ENCODE results near the gene SLC13A3. TPM values are rescaled to one million over a fixed set of nuclear protein-coding genes. Genes with fewer than 3 reads are reported as not detected.

Gene SLC13A3
- total and polyA plus RNA-seq, 2 donors (not counting 3 experiments of a cell fraction or from before 2014, with no cell fraction given), result 0.11 to 0.40 TPM

- Histone ChIP-seq H4K20me1 (replicated peaks; ENCODE audit: control insufficient read depth, extremely low read depth, insufficient read depth, low read length) (no peaks in the 10 kb centered on the region), H3K9ac (replicated peaks; ENCODE audit: extremely low read depth, insufficient read depth, low read length) (no peak overlapping the region), H3K27ac (ENCODE audit: insufficient read depth, low read depth, low read length) (no peak overlapping the region), H3K36me3 (ENCODE audit: control insufficient read depth in 2 of 2, extremely low read depth in 1 of 2, insufficient read depth in 2 of 2, low read length in 2 of 2) (no peaks in the 10 kb centered on the region), H3K9me3 (replicated peaks; ENCODE audit: control insufficient read depth, insufficient read depth, low read length) (no peaks in the 10 kb centered on the region), H3K27me3 (ENCODE audit: control insufficient read depth in 2 of 2, insufficient read depth in 2 of 2, low read length in 2 of 2) (peaks cover 3 to 15% of the 10 kb centered on the region in 2 experiments), H3K79me2 (ENCODE audit: control insufficient read depth, insufficient read depth, low read length) (no peaks in the 10 kb centered on the region), H3K4me2 (ENCODE audit: insufficient read depth, low read length) (no peak overlapping the region), H3K4me3 (replicated peaks in 1 of 3; ENCODE audit: insufficient read depth in 1 of 3, low read depth in 1 of 3, low read length in 3 of 3) (no peak overlapping the region), H2AFZ (ENCODE audit: low read depth, low read length) (no peak overlapping the region), H3K9me1 (replicated peaks; ENCODE audit: control insufficient read depth, extremely low read depth, insufficient read depth, low read length) (no peaks in the 10 kb centered on the region), H3K4me1 (ENCODE audit: control insufficient read depth, extremely low read depth, insufficient read depth, low read length) (no peaks in the 10 kb centered on the region)
- CTCF ChIA-PET, result interaction anchor here (1.0 to 1.2 kb wide), 3 partner anchors 15 to 106 kb away, joined by 3 read pairs; no protein-coding TSS in a partner anchor
- POLR2A ChIA-PET, result no interaction called here
- dilution Hi-C loops (cut with MboI; ENCODE audit: extremely low pct_ligation_motif_present, low sequenced_read_pairs), result no loop called here
- DNase-seq (ENCODE audit: low read depth, low spot score) (no peak), FAIRE-seq (no peak)
- TF ChIP-seq MYC (IDR thresholded peaks at IDR 0.05; ENCODE audit: low read depth, low read length), result no peak
- BruUV-seq (replicated peaks), result no TSS peak
- intact Hi-C loops (cut with micrococcal nuclease), result no loop called here
Measured at GRCh38 chr20:46646659-46647380, 4.4 kb downstream of the SLC13A3 start.

DNA sequence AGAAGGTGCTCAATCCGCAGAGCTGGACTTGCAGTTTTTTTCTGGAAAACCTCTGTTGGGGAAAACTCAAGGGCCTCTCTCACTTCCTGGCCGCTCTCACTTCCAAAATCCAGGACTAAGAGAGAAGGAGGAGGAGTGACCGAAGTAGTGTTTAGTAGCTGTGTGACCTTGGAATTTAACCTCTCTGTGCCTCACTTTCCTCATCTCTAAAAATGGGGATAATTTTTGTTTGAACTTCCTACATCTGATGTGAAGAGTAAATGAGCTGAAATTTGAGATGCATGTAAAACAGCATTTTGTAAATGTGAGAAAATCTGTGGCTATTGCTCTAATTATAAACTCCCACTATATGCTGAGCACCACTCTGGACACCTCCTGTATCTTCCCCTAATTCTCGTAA is 5.1 kb downstream of the SLC13A3 start:
- no peak overlapping the region for H3K27ac ChIP-seq (ENCODE audit: insufficient read depth, low read depth, low read length)
- H3K9me3 ChIP-seq (replicated peaks; ENCODE audit: control insufficient read depth, insufficient read depth, low read length), result no peaks in the 10 kb centered on the region
- FAIRE-seq (no peak), DNase-seq (ENCODE audit: low read depth, low spot score) (no peak)
- dilution Hi-C loops (cut with MboI; ENCODE audit: extremely low pct_ligation_motif_present, low sequenced_read_pairs), result no loop called here
- no peak for TF ChIP-seq FOS (IDR thresholded peaks at IDR 0.05; ENCODE audit: borderline replicate concordance, insufficient read depth, low read length)
- no peak for TF ChIP-seq GATA2 (IDR thresholded peaks at IDR 0.05; ENCODE audit: insufficient read depth, insufficient read length, low read depth, low read length)
- no peak for TF ChIP-seq POLR2AphosphoS5 (IDR thresholded peaks at IDR 0.05; ENCODE audit: insufficient read depth, low read depth, low read length)
- no peak for TF ChIP-seq CTCF (IDR thresholded peaks at IDR 0.05; ENCODE audit: extremely low read depth in 1 of 2, insufficient read depth in 1 of 2, low read depth in 1 of 2, low read length in 2 of 2)
- no peak for TF ChIP-seq JUN (IDR thresholded peaks at IDR 0.05; ENCODE audit: borderline replicate concordance, insufficient read depth, insufficient read length, low read depth)
- no peak for TF ChIP-seq POLR2A (IDR thresholded peaks at IDR 0.05; ENCODE audit: low read depth, low read length)
- no peak for TF ChIP-seq EZH2 (IDR thresholded peaks at IDR 0.05; ENCODE audit: borderline replicate concordance, low read depth, low read length, severe bottlenecking)
- TF ChIP-seq MAX (IDR thresholded peaks at IDR 0.05; ENCODE audit: insufficient read depth, insufficient read length), result no peak
- no peak for TF ChIP-seq MYC (IDR thresholded peaks at IDR 0.05; ENCODE audit: low read depth, low read length)
- no peaks in the 10 kb centered on the region for H3K9me1 ChIP-seq (replicated peaks; ENCODE audit: control insufficient read depth, extremely low read depth, insufficient read depth, low read length)
- CTCF ChIA-PET, result no interaction called here
- POLR2A ChIA-PET, result no interaction called here
- H3K4me2 ChIP-seq (ENCODE audit: insufficient read depth, low read length), result no peak overlapping the region
- H3K36me3 ChIP-seq (ENCODE audit: control insufficient read depth in 2 of 2, extremely low read depth in 1 of 2, insufficient read depth in 2 of 2, low read length in 2 of 2), result no peaks in the 10 kb centered on the region
- H3K27me3 ChIP-seq (ENCODE audit: control insufficient read depth in 2 of 2, insufficient read depth in 2 of 2, low read length in 2 of 2), result peaks cover 3 to 10% of the 10 kb centered on the region in 2 experiments
- no peaks in the 10 kb centered on the region for H3K4me1 ChIP-seq (ENCODE audit: control insufficient read depth, extremely low read depth, insufficient read depth, low read length)
- H3K9ac ChIP-seq (replicated peaks; ENCODE audit: extremely low read depth, insufficient read depth, low read length), result no peak overlapping the region
- no peaks in the 10 kb centered on the region for H4K20me1 ChIP-seq (replicated peaks; ENCODE audit: control insufficient read depth, extremely low read depth, insufficient read depth, low read length)
- intact Hi-C loops (cut with micrococcal nuclease), result no loop called here
- no peaks in the 10 kb centered on the region for H3K79me2 ChIP-seq (ENCODE audit: control insufficient read depth, insufficient read depth, low read length)
- no TSS peak for BruUV-seq (replicated peaks)
- no peak overlapping the region for H2AFZ ChIP-seq (ENCODE audit: low read depth, low read length)
- H3K4me3 ChIP-seq (replicated peaks in 1 of 3; ENCODE audit: insufficient read depth in 1 of 3, low read depth in 1 of 3, low read length in 3 of 3), result no peak overlapping the region
